ENCODE measurements around the gene SLCO4C1. TPM values are rescaled to one million over a fixed set of nuclear protein-coding genes. Genes with fewer than 3 reads are reported as not detected.

Gene SLCO4C1
- total and polyA plus RNA-seq, 2 donors from 2014 or later: 9.0 to 35.1 TPM

GRCh38 chr5:102312586-102313370, 16.7 kb upstream of the SLCO4C1 start:
- no peak for TF ChIP-seq CTCF (IDR thresholded peaks at IDR 0.05; ENCODE audit: borderline replicate concordance, extremely low read depth, insufficient read depth)
- no peaks in the 10 kb centered on the region for H3K9me3 ChIP-seq (ENCODE audit: control insufficient read depth in 2 of 3, insufficient read depth in 1 of 3, low read length in 3 of 3)
- H3K4me1 ChIP-seq (ENCODE audit: control insufficient read depth in 2 of 3, insufficient read depth in 2 of 3, low read depth in 1 of 3, low read length in 3 of 3): peaks cover 0 to 9% (median 0%) of the 10 kb centered on the region in 3 donors
- H3K9ac ChIP-seq (ENCODE audit: low read length in 3 of 3): no peak overlapping the region
- FAIRE-seq (peak; percentile 94), DNase-seq (peak in 2 of 5 donors; percentile 7 to 34)
- H3K36me3 ChIP-seq (ENCODE audit: control insufficient read depth in 2 of 3, insufficient read depth in 3 of 3, low read length in 3 of 3): no peaks in the 10 kb centered on the region
- peak overlapping the region in 1 of 2 donors; percentile 27 for H3K27ac ChIP-seq (ENCODE audit: low read depth in 2 of 2, low read length in 2 of 2)
- intact Hi-C loops (cut with DNase I): no loop called here
- no peaks in the 10 kb centered on the region for H3K27me3 ChIP-seq (ENCODE audit: control insufficient read depth, insufficient read depth, low read length)
- no peak overlapping the region for H3K4me3 ChIP-seq (ENCODE audit: low read length in 3 of 3)

DNA sequence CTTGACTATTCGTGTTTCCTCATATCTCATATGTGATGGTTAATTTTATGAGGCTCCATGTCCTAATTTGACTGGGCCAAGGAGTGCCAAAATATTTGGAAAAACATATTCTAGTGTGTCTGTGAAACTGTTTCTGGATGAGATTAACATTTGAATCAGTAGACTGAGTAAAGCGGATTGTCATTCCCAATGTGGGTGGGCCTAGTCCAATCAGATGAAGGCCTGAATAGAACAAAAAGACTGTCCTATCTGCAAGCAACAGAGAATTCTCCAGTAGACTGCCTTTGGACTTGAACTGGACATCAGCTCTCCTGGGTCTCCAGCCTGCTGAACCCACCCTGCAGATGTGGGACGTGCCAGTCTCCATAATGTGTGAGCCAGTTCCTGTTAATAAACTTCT, 13.5 kb upstream of the SLCO4C1 start:
- Histone ChIP-seq H3K9me3 (ENCODE audit: control insufficient read depth in 2 of 3, insufficient read depth in 1 of 3, low read length in 3 of 3) (no peaks in the 10 kb centered on the region), H3K27ac (ENCODE audit: low read depth in 2 of 2, low read length in 2 of 2) (no peak overlapping the region), H3K36me3 (ENCODE audit: control insufficient read depth in 2 of 3, insufficient read depth in 3 of 3, low read length in 3 of 3) (no peaks in the 10 kb centered on the region), H3K27me3 (ENCODE audit: control insufficient read depth, insufficient read depth, low read length) (no peaks in the 10 kb centered on the region), H3K4me1 (ENCODE audit: control insufficient read depth in 2 of 3, insufficient read depth in 2 of 3, low read depth in 1 of 3, low read length in 3 of 3) (peaks cover 0 to 9% (median 0%) of the 10 kb centered on the region in 3 donors), H3K9ac (ENCODE audit: low read length in 3 of 3) (no peak overlapping the region), H3K4me3 (ENCODE audit: low read length in 3 of 3) (no peak overlapping the region)
- no peak for DNase-seq
- FAIRE-seq: no peak
- TF ChIP-seq CTCF (IDR thresholded peaks at IDR 0.05; ENCODE audit: borderline replicate concordance, extremely low read depth, insufficient read depth): no peak
- intact Hi-C loops (cut with DNase I): no loop called here

- no peak for DNase-seq
- H3K9me3 ChIP-seq (ENCODE audit: control insufficient read depth in 2 of 3, insufficient read depth in 1 of 3, low read length in 3 of 3): no peaks in the 10 kb centered on the region
- H3K4me1 ChIP-seq (ENCODE audit: control insufficient read depth in 2 of 3, insufficient read depth in 2 of 3, low read depth in 1 of 3, low read length in 3 of 3): no peaks in the 10 kb centered on the region
- H3K36me3 ChIP-seq (ENCODE audit: control insufficient read depth in 2 of 3, insufficient read depth in 3 of 3, low read length in 3 of 3): no peaks in the 10 kb centered on the region
- H3K4me3 ChIP-seq (ENCODE audit: low read length in 3 of 3): no peak overlapping the region
- H3K27me3 ChIP-seq (ENCODE audit: control insufficient read depth, insufficient read depth, low read length): no peaks in the 10 kb centered on the region
- no peak overlapping the region for H3K27ac ChIP-seq (ENCODE audit: low read depth in 2 of 2, low read length in 2 of 2)
- H3K9ac ChIP-seq (ENCODE audit: low read length in 3 of 3): no peak overlapping the region
- intact Hi-C loops (cut with DNase I): no loop called here
- FAIRE-seq: no peak
- no peak for TF ChIP-seq CTCF (IDR thresholded peaks at IDR 0.05; ENCODE audit: borderline replicate concordance, extremely low read depth, insufficient read depth)
These were observed 11.1 kb upstream of the SLCO4C1 start for GRCh38 chr5:102307232-102307631.
